ENCODE results near the gene SLC16A3. TPM values are rescaled to one million over a fixed set of nuclear protein-coding genes. Genes with fewer than 3 reads are reported as not detected.

Gene SLC16A3
- total and polyA plus RNA-seq, 2 experiments from 2014 or later = 3.5 to 10.6 TPM

DNA sequence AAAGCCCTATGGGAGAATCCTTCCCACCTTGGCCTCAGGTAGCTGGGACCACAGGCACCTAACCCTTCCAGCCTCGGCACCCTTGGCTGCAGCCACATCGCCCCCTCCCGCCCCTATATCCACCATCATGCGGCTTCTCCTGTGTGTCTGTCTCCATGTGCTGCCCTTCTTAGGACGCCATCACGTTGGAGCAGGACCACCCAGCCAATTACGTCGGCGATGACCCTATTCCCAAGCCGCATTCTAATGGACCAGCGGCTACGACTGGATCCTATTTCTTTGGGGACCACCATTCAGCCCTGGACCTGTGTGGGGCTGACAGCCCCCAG is 12.9 kb upstream of the SLC16A3 start:
- no peaks in the 10 kb centered on the region for H3K36me3 ChIP-seq (ENCODE audit: insufficient read depth)
- TF ChIP-seq ZNF114 (CRISPR knock-in tag; IDR thresholded peaks at IDR 0.05) (no peak), EZH2 (IDR thresholded peaks at IDR 0.05; ENCODE audit: low read depth, unreplicated experiment) (no peak), STAT1 (IDR thresholded peaks at IDR 0.05; ENCODE audit: unreplicated experiment) (no peak), JUNB (IDR thresholded peaks at IDR 0.05; ENCODE audit: unreplicated experiment) (no peak), CREB1 (CRISPR knock-in tag; IDR thresholded peaks at IDR 0.05; ENCODE audit: low read depth) (no peak), EZH2phosphoT487 (IDR thresholded peaks at IDR 0.05; ENCODE audit: unreplicated experiment) (no peak), NANOG (IDR thresholded peaks at IDR 0.05; ENCODE audit: borderline replicate concordance) (no peak), CTCF (conservative IDR thresholded peaks at IDR 0.05; ENCODE audit: low read depth in 2 of 2) (no peak), POLR2AphosphoS5 (IDR thresholded peaks at IDR 0.05; ENCODE audit: low read depth) (no peak), ZNF331 (CRISPR knock-in tag; IDR thresholded peaks at IDR 0.05; ENCODE audit: low read depth) (no peak)
- TF ChIP-seq, protein P1, sequence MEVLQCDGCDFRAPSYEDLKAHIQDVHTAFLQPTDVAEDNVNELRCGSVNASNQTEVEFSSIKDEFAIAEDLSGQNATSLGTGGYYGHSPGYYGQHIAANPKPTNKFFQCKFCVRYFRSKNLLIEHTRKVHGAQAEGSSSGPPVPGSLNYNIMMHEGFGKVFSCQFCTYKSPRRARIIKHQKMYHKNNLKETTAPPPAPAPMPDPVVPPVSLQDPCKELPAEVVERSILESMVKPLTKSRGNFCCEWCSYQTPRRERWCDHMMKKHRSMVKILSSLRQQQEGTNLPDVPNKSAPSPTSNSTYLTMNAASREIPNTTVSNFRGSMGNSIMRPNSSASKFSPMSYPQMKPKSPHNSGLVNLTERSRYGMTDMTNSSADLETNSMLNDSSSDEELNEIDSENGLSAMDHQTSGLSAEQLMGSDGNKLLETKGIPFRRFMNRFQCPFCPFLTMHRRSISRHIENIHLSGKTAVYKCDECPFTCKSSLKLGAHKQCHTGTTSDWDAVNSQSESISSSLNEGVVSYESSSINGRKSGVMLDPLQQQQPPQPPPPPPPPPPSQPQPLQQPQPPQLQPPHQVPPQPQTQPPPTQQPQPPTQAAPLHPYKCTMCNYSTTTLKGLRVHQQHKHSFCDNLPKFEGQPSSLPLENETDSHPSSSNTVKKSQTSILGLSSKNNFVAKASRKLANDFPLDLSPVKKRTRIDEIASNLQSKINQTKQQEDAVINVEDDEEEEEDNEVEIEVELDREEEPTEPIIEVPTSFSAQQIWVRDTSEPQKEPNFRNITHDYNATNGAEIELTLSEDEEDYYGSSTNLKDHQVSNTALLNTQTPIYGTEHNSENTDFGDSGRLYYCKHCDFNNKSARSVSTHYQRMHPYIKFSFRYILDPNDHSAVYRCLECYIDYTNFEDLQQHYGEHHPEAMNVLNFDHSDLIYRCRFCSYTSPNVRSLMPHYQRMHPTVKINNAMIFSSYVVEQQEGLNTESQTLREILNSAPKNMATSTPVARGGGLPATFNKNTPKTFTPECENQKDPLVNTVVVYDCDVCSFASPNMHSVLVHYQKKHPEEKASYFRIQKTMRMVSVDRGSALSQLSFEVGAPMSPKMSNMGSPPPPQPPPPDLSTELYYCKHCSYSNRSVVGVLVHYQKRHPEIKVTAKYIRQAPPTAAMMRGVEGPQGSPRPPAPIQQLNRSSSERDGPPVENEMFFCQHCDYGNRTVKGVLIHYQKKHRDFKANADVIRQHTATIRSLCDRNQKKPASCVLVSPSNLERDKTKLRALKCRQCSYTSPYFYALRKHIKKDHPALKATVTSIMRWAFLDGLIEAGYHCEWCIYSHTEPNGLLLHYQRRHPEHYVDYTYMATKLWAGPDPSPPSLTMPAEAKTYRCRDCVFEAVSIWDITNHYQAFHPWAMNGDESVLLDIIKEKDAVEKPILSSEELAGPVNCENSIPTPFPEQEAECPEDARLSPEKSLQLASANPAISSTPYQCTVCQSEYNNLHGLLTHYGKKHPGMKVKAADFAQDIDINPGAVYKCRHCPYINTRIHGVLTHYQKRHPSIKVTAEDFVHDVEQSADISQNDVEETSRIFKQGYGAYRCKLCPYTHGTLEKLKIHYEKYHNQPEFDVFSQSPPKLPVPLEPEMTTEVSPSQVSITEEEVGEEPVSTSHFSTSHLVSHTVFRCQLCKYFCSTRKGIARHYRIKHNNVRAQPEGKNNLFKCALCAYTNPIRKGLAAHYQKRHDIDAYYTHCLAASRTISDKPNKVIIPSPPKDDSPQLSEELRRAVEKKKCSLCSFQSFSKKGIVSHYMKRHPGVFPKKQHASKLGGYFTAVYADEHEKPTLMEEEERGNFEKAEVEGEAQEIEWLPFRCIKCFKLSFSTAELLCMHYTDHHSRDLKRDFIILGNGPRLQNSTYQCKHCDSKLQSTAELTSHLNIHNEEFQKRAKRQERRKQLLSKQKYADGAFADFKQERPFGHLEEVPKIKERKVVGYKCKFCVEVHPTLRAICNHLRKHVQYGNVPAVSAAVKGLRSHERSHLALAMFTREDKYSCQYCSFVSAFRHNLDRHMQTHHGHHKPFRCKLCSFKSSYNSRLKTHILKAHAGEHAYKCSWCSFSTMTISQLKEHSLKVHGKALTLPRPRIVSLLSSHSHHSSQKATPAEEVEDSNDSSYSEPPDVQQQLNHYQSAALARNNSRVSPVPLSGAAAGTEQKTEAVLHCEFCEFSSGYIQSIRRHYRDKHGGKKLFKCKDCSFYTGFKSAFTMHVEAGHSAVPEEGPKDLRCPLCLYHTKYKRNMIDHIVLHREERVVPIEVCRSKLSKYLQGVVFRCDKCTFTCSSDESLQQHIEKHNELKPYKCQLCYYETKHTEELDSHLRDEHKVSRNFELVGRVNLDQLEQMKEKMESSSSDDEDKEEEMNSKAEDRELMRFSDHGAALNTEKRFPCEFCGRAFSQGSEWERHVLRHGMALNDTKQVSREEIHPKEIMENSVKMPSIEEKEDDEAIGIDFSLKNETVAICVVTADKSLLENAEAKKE (CRISPR knock-in tag; IDR thresholded peaks at IDR 0.05) = no peak
- TF ChIP-seq, protein P2, sequence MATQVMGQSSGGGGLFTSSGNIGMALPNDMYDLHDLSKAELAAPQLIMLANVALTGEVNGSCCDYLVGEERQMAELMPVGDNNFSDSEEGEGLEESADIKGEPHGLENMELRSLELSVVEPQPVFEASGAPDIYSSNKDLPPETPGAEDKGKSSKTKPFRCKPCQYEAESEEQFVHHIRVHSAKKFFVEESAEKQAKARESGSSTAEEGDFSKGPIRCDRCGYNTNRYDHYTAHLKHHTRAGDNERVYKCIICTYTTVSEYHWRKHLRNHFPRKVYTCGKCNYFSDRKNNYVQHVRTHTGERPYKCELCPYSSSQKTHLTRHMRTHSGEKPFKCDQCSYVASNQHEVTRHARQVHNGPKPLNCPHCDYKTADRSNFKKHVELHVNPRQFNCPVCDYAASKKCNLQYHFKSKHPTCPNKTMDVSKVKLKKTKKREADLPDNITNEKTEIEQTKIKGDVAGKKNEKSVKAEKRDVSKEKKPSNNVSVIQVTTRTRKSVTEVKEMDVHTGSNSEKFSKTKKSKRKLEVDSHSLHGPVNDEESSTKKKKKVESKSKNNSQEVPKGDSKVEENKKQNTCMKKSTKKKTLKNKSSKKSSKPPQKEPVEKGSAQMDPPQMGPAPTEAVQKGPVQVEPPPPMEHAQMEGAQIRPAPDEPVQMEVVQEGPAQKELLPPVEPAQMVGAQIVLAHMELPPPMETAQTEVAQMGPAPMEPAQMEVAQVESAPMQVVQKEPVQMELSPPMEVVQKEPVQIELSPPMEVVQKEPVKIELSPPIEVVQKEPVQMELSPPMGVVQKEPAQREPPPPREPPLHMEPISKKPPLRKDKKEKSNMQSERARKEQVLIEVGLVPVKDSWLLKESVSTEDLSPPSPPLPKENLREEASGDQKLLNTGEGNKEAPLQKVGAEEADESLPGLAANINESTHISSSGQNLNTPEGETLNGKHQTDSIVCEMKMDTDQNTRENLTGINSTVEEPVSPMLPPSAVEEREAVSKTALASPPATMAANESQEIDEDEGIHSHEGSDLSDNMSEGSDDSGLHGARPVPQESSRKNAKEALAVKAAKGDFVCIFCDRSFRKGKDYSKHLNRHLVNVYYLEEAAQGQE (IDR thresholded peaks at IDR 0.05; ENCODE audit: unreplicated experiment) = no peak
- TF ChIP-seq, protein P3, sequence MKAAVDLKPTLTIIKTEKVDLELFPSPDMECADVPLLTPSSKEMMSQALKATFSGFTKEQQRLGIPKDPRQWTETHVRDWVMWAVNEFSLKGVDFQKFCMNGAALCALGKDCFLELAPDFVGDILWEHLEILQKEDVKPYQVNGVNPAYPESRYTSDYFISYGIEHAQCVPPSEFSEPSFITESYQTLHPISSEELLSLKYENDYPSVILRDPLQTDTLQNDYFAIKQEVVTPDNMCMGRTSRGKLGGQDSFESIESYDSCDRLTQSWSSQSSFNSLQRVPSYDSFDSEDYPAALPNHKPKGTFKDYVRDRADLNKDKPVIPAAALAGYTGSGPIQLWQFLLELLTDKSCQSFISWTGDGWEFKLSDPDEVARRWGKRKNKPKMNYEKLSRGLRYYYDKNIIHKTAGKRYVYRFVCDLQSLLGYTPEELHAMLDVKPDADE (IDR thresholded peaks at IDR 0.05) = no peak
- H4K20me1 ChIP-seq (replicated peaks; ENCODE audit: insufficient read depth) = no peaks in the 10 kb centered on the region
- DNase-seq (ENCODE audit: low spot score) = no peak
- ATAC-seq = no peak
- no peak overlapping the region for H3K4me2 ChIP-seq
- no peak overlapping the region for H3K27ac ChIP-seq (ENCODE audit: low read depth)
- no peaks in the 10 kb centered on the region for H3K79me2 ChIP-seq (replicated peaks; ENCODE audit: insufficient read depth)
- no peak overlapping the region for H2AFZ ChIP-seq
- H3K4me1 ChIP-seq (ENCODE audit: insufficient read depth) = no peaks in the 10 kb centered on the region
- no peaks in the 10 kb centered on the region for H3F3A ChIP-seq (replicated peaks; ENCODE audit: low read depth)
- Mint-ChIP-seq H3K4me1 (no peaks in the 10 kb centered on the region; the same call in 2 of the 3 replicates), H3K4me3 (no peak overlapping the region), H3K9me3 (peaks cover 4% of the 10 kb centered on the region; the same call in 1 of the 3 replicates), H3K27me3 (ENCODE audit: insufficient read depth, low read depth, poor library complexity) (peaks cover 30% of the 10 kb centered on the region), H3K36me3 (ENCODE audit: low read depth) (no peaks in the 10 kb centered on the region), H3K27ac (no peak overlapping the region)
- peaks cover 32% of the 10 kb centered on the region for H3K27me3 ChIP-seq (ENCODE audit: insufficient read depth)
- no peak overlapping the region for H3K4me3 ChIP-seq
- H3K9me2 ChIP-seq (ENCODE audit: insufficient read depth) = no peaks in the 10 kb centered on the region

Data from GM23338 (cell line).